ENCODE results near the gene CD244. TPM values are rescaled to one million over a fixed set of nuclear protein-coding genes. Genes with fewer than 3 reads are reported as not detected.
"Not testable (repeated sequence)": the region's sequence is repeated elsewhere in the genome, so short reads cannot be mapped to it uniquely, and the experiment has no call there.

CD244 gene
- total RNA-seq, 3 donors from 2014 or later: 0.96 to 1.4 (median 1.2) TPM

DNA sequence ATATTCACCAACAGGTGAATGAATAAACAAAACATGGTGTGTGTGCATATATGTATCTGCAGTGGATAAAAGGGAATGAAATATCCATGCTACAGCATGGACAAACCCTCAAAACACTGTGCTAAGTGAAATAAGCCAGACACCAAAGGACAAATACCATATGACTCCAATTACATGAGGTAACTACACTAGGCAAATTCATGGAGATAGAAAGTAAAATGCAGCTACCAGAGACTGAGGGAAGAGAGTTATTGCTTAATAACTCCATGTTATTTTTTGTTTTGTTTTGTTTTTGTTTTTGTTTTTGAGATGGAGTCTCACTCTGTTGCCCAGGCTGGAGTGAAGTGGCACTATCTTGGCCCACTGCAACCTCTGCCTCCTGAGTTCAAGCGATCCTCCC is 19.9 kb upstream of the CD244 start:
- ATAC-seq (no peak), DNase-seq (no peak)
- no peaks in the 10 kb centered on the region for H3K4me1 ChIP-seq (ENCODE audit: low read depth)
- intact Hi-C loops (cut with DNase I, micrococcal nuclease): no loop called here
- no peaks in the 10 kb centered on the region for H3K36me3 ChIP-seq (ENCODE audit: low read depth)
- no peak overlapping the region for H3K4me3 ChIP-seq
- TF ChIP-seq, protein P1, sequence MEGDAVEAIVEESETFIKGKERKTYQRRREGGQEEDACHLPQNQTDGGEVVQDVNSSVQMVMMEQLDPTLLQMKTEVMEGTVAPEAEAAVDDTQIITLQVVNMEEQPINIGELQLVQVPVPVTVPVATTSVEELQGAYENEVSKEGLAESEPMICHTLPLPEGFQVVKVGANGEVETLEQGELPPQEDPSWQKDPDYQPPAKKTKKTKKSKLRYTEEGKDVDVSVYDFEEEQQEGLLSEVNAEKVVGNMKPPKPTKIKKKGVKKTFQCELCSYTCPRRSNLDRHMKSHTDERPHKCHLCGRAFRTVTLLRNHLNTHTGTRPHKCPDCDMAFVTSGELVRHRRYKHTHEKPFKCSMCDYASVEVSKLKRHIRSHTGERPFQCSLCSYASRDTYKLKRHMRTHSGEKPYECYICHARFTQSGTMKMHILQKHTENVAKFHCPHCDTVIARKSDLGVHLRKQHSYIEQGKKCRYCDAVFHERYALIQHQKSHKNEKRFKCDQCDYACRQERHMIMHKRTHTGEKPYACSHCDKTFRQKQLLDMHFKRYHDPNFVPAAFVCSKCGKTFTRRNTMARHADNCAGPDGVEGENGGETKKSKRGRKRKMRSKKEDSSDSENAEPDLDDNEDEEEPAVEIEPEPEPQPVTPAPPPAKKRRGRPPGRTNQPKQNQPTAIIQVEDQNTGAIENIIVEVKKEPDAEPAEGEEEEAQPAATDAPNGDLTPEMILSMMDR (IDR thresholded peaks at IDR 0.05): no peak
- no peaks in the 10 kb centered on the region for H3K9me3 ChIP-seq

- ATAC-seq (peak; percentile 63), DNase-seq (peak in 2 of 3 donors; percentile 37 to 46)
- H3K36me3 ChIP-seq (ENCODE audit: low read depth); H3K4me1 ChIP-seq (ENCODE audit: low read depth); H3K9me3 ChIP-seq; H3K4me3 ChIP-seq; intact Hi-C loops (cut with DNase I, micrococcal nuclease): not testable (repeated sequence)
Measured at GRCh38 chr1:160881264-160881663, 18.6 kb upstream of the CD244 start.

DNA sequence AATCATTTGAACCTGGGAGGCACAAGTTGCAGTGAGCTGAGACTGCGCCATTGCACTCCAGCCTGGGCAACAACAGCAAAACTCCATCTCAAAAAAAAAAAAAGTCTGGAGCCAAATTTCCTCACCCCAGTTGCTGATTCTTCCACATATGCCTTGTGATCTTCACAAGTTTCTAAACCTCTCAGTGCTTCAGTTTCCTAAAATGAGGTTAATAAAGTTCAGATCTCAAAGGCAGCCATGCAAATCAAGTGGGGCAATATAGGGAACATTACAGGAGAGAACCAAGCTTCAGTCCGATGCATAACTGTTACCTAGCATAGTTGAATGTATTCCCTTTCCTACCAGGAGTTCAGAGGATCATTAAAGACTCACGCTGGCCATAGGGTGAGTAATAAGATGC is 17.5 kb upstream of the CD244 start:
- TF ChIP-seq, protein P1 (IDR thresholded peaks at IDR 0.05): no peak
- intact Hi-C loops (cut with DNase I, micrococcal nuclease): no loop called here
- Histone ChIP-seq H3K4me3 (no peak overlapping the region), H3K4me1 (ENCODE audit: low read depth) (no peaks in the 10 kb centered on the region), H3K9me3 (no peaks in the 10 kb centered on the region), H3K36me3 (ENCODE audit: low read depth) (no peaks in the 10 kb centered on the region)
- ATAC-seq: no peak
- DNase-seq: no peak

- Histone ChIP-seq H3K4me3 (no peak overlapping the region), H3K36me3 (ENCODE audit: low read depth) (no peaks in the 10 kb centered on the region), H3K9me3 (no peaks in the 10 kb centered on the region), H3K4me1 (ENCODE audit: low read depth) (no peaks in the 10 kb centered on the region)
- intact Hi-C loops (cut with DNase I, micrococcal nuclease): no loop called here
- ATAC-seq (peak; percentile 36), DNase-seq (no peak)
- TF ChIP-seq, protein P1 (IDR thresholded peaks at IDR 0.05): no peak
Measured at GRCh38 chr1:160879056-160879455, 16.4 kb upstream of the CD244 start.

- Histone ChIP-seq H3K4me1 (ENCODE audit: low read depth) (no peaks in the 10 kb centered on the region), H3K4me3 (no peak overlapping the region), H3K36me3 (ENCODE audit: low read depth) (no peaks in the 10 kb centered on the region), H3K9me3 (no peaks in the 10 kb centered on the region)
- no peak for ATAC-seq
- TF ChIP-seq, protein P1 (IDR thresholded peaks at IDR 0.05): no peak
- intact Hi-C loops (cut with DNase I, micrococcal nuclease): no loop called here
- no peak for DNase-seq
Measured at GRCh38 chr1:160877221-160877620, 14.5 kb upstream of the CD244 start.

DNA sequence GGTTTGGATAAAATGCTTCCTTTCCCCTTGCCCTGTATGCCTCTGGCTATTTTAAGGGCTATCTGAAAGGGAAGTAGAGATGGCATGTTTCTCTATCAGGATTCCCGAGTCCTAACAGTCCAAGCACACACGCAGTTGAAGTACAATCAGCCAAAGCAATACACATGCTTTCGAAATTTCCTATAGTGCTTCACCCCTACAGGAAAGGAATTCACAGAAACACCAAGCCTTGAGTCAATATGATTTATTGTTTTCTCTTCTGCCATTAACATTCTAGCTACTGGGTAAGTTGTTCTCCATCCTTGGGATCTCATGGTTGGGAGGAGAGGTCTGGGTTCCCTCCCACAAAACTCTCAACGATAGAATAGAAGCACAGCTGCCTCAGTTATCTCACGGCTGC is 13.6 kb upstream of the CD244 start:
- TF ChIP-seq, protein P1 (IDR thresholded peaks at IDR 0.05): no peak
- intact Hi-C loops (cut with DNase I, micrococcal nuclease): no loop called here
- DNase-seq (no peak), ATAC-seq (no peak)
- H3K9me3 ChIP-seq: no peaks in the 10 kb centered on the region
- no peaks in the 10 kb centered on the region for H3K4me1 ChIP-seq (ENCODE audit: low read depth)
- H3K36me3 ChIP-seq (ENCODE audit: low read depth): no peaks in the 10 kb centered on the region
- no peak overlapping the region for H3K4me3 ChIP-seq

DNA sequence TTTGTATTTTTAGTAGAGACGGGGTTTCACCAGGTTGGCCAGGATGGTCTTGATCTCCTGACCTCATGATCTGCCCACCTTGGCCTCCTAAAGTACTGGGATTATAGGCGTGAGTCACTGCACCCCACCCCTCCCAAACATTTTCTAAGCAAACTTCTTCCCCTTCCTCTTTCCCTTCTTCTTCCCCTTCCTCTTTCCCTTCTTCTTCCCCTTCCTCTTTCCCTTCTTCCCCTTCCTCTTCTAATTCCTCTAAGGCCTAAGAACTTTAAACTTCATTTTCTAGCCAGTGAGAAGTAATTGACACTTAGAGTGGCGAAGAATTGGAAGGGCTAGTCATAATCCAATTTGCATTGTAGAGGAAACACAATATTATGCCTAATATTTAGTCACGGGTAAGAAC is 12.9 kb upstream of the CD244 start:
- H3K36me3 ChIP-seq (ENCODE audit: low read depth); ATAC-seq; H3K4me1 ChIP-seq (ENCODE audit: low read depth); intact Hi-C loops (cut with DNase I, micrococcal nuclease); H3K9me3 ChIP-seq; DNase-seq; H3K4me3 ChIP-seq: not testable (repeated sequence)

All from mucosa of descending colon (tissue), 3 donors.